Non-pigmented ciliary epithelial cell (primary cell): Measurements from ENCODE around the gene HOXD13.

Experiments
- DNase-seq: peaks from one replicate; pipeline ENCODE4 v3.0.0-alpha.2; 2010; ENCODE audit warnings: low read depth

Gene HOXD13

DNA sequence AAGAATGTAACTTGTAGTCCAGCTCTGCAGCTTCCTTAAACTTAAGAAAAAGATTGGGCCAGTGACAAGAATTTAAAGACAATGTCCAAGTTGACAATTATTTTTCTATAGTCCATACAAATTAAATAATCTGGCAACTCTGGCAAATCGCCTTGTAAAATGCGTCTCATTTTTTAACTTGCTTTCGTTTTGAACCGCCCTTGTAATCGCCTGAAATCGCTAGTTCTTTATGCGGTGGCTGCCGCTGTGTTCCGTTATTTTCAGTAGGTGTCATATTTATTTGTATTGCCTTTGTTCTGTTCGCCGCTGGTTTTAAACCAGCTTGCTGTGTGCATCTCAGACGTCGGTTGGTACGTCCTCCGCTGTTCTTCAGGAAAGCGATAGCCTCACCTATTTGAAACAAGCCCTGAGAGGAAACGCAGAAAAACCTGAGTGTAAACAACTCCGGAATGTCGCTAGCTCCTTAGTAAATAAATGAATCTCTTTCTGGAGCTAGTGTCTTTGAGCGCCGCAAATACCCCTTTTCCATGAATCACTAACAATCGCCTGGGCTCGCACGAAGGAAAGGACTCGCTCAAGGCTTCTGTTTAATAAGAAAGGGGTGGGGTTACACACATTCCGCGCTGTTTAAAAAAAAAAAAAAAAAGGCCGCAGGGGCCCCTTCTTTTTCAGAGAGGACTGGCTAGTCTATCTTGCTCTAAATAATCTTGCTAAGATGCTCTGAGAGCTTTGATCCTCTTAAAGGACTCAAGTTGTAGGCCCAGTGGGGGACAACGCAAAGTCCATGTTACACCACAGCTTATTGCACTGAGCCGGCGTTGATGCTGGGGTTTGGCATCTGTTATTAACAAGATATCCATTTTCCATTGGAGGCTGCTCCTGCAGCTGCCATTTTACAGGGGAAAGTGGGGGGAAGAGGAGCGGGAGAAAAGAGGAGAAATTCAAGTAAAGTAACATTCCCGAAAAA is 40.0 kb downstream of the HOXD13 start:
- DNase-seq = no peak

DNA sequence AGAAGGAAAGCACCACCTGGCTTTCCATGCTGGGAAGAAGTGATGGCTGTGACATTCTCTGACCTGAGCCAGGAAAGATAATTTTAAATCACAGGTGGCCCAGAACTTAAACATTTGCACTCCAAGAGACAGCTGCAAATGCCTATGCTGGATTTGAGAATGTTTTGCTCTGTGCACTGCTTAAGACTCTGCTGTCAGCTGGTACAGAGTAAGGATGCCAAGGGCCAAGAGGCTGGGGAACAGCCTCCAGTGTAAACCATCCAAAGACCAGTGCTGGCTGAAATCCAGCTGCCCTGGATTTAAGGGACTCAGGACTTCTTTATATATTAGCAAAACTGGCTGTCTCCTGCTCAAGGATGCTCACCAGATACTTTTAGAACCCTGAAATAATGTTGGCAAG is 40.9 kb downstream of the HOXD13 start:
- no peak for DNase-seq

DNA sequence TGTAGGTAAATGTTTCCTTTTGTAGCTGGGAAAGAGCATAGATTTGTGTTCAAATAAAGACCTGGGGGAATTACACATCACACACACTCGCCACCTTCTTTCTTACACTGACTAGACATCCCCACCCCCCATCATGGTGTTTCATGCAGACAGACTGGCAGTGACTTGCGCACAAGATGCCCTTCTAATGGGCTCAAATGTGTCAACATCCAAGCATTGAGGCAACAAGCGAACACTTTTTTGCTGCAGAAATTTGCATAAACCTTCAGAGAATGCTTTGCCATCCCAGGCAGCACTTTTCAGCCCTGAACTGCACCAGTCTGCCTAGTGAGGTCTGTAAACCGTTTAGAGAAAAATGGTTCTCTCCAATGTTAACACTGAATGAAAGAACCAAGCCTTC is 41.5 kb downstream of the HOXD13 start:
- DNase-seq = no peak

DNA sequence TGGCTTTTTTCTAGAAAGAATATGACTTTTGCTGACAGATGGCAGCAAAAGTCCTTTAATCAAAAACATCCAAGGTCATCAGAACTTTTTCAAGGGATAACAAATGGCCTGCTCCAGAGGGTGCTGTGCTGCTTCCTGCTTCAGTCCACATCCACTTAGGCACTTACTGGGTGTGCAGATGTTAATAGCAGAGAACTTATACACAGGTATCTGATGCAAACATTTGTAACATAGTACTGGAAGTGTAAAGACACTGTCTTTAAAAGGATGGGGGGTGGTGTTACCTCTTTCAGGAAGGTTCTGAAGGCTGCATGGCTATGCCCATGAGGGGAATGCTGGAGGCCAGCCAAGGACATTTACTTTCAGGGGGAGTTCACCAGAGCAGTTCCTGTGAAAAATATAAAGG is 42.5 kb downstream of the HOXD13 start:
- DNase-seq = no peak

DNA sequence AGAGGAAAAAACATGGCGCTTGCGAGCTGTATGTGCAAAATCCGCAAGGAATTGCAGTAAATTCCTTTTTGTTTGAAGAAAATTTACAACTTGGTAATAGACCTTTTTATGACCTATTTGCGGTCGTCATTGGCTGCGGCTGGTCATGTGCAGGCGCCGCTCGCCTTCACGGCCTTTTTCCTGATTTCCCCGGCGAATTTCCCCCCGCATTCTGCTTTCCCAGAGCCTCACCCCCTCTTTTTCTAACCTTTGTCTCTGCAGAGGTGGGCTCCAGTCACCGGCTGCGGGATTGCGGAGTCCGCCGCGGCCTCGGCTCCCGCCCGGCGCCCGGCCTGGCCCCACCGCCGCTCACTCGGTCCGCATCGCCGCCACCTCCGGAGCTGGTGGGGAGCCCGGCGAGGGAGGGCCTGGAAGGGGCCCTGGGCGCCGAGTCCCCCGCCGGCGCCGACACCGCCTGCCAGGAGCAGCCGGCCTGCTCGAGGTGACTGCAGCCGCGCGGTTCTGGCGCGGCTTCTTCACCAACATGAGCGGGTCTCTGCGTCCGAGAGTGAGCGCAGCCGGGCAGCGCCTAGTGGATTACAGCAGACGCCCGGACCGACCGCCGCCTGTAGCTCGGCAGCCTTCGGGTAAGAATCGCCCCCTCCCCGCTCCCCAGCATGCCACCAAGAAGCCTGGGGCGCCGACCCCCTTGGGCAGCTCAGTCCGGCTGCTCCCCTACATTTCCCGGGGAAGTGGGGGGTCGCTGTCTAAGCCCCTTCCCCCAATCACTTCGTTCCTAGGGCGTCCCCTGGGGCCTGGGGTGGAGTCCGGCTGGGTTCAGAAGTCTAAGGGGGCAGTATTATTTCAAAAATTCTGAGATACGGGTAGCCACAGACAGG is 44.1 kb downstream of the HOXD13 start:
- no peak for DNase-seq

DNA sequence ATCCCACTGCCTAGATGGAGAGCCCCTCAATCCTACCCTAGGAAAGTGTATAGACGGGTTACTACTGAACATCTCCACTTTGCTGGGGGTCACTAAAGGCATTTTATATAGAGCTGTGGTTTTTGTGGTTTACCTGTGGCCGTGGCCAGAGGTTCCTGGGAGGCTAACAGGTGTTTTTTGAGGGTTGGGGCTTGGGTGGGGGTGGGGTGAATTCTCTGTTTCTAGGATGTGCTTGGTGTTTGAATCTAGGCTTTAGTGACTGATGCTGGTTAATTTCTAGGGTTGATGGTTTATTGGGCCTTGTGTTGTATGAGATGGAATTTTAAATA is 44.7 kb downstream of the HOXD13 start:
- no peak for DNase-seq

DNA sequence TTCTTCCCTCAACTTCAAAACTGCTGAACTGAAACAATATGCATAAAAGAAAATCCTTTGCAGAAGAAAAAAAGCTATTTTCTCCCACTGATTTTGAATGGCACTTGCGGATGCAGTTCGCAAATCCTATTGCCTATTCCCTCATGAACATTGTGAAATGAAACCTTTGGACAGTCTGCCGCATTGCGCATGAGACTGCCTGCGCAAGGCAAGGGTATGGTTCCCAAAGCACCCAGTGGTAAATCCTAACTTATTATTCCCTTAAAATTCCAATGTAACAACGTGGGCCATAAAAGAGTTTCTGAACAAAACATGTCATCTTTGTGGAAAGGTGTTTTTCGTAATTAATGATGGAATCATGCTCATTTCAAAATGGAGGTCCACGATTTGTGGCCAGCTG is 45.4 kb downstream of the HOXD13 start:
- DNase-seq = no peak

DNA sequence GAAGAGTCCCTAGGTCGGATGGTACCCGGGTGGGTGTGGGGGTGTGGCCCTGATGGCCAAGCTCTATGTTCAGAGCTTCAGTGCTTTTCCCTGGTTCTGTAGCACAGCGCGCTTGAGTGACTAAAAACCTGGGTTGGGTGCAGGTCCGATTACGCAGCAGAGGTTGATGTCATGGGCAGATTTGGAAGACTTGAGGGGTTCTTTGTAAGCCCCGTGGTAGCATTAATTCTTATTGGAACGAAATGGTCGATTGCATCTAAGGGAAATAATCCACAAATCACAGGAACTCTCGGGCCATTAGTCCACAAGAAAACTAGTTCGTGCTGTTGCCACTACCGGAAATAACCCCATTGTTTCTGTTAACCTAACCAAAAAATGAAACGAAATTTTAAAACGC is 46.0 kb downstream of the HOXD13 start:
- DNase-seq = no peak

DNA sequence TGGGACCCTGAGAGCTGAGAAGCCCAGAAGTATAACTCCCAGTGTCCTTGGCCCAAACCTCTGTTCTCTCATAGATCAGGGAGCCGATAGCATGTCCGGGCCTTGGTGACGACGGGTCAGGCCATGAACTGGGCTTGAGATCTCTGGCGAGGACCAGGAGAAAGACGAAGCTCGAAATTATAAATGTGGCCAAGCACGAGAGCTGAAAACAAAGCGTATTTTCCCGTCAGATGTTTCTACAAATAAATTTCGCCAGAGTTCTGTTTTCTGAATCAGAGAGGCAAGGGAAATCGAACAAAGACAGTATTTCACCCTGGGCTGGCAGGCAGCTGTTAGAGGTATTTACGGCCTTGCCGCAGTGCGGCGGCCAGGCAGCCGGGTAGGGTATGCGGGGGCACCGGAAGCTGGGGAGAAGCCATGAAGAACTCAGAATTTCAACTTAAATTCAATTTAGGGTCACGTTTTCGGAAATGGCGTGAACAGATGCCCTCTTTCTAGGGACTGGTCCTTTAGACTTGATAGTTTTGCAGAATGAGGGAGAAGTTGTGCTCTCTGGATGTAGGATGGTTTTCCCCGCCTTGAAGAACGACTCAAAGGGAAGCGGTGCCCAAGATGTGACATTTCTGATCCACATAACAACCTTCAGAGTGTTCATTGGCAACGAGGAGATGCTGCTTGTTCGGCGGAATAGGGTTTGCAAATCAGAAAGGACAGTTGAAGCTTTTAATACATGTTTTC is 46.6 kb downstream of the HOXD13 start:
- no peak for DNase-seq

DNA sequence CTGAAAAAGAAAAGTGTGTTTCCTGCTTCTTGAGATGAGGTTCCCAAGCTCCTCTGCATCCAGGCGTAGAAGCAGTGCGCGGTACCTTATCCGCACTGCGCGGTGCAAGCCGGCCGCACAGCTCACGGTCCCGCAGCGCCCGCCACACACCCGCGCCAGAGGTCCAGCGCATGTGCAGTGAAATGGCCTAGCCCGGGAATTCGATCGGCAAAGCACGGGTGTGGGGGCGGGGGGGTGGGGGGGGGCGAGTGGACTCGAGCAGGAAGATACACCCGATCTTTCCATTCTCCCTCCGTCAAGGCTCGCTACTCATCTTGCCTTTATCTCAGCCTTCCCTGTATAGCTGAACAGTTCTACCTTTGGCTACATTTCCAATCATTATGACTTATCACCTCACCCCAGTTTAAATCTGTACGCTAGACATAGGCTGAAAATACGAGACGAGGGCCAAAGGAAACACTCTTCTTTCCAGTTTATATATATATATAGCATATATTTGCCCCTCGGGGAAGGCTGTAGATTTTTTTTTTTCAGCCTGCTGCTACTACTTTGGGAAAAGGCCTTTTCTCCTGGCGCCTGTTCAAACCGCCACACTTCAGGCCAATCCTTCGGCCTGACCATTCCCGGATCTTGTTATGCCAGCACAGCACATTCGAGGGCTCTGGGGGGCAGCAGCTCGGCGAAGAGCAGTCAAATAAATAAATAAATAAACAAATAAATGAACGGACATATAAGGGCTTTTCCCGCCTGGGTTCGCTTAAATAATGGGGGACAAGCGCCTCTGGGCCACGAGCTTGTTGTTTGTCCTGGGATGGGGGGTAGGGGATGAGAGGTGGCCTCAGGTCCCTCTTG is 47.4 kb downstream of the HOXD13 start:
- DNase-seq = no peak

DNA sequence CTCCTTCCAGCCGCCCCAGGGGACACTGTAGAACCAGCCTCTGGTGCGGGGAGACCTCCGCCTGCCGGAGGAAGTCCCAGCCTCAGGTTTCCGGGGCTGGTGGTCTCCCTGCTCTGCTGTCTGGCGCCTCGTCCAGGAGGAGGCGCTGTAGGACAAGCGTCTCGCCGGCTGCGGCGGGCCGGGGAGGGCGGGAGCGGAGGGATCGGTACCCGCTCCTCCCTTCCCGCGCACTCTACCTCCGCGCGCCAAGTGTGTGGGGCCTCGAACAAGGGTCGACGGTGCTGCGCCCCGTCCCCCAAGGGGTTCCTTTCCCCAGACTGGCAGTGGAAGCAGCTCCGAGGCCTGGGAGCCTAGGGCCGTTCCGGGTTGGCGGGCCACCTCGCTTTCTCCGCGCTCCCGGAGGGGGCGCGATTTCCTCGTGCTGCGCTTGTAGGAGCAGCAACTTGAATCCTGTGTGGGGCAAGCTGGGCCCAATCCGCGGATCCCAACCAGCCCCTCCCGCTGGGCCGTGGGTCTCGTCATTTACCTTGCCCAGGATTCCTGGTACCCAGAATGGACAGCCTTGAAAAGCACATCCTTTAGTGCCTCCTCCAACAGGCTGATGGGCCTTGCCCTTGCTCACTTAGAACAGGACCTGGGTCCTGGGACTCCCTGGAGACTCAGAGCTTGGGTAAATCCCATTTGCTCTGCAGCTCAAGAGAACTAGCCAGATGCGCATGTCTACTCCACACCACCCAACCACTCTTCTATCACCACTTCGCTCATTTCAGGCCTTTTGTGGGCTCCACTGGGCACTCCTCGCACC is 48.2 kb downstream of the HOXD13 start:
- DNase-seq = no peak

DNA sequence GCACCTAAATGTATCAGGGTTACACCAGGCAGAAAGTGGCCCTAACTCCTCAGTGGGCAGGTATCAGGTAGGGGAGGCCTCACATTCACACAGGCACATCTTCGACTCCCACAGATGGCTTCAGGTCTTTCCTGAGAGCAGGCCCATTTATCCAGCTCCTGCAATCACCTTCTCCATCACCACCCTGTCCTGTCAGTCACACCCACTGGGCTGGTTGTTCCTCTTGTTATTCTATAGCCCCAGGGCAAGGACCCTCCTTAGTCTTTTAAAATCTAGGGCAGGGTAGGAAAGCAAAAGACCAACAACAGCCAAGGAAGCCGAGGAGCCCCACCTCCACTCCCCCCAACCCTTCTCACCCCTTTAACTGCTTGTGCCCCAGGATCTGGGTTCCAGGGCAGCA is 49.8 kb downstream of the HOXD13 start:
- DNase-seq = no peak
